Muscle layer of colon (tissue), 2 donors: ENCODE measurements around the gene HSPBP1.

Source experiments
- H3K27ac ChIP-seq: one replicate; pipeline ENCODE4 v1.7.0; 2013; ENCODE audit warnings: low read depth, mild to moderate bottlenecking, low read length, moderate library complexity
- H3K27me3 ChIP-seq, 2 donors: one replicate each; pipeline ENCODE4 v1.7.0; 2013; ENCODE audit warnings: low read length in 2 of 2, mild to moderate bottlenecking in 2 of 2; ENCODE audit not compliant: insufficient read depth in 2 of 2, control insufficient read depth in 1 of 2
- H3K36me3 ChIP-seq: one replicate; pipeline ENCODE4 v1.7.0; 2013; ENCODE audit warnings: mild to moderate bottlenecking, low read length; ENCODE audit not compliant: insufficient read depth
- H3K4me1 ChIP-seq: one replicate; pipeline ENCODE4 v1.7.0; 2013; ENCODE audit warnings: mild to moderate bottlenecking, low read length; ENCODE audit not compliant: insufficient read depth
- H3K4me3 ChIP-seq, 2 donors: one replicate each; pipeline ENCODE4 v1.7.0; 2013; ENCODE audit warnings: low read length in 2 of 2, low read depth in 1 of 2, mild to moderate bottlenecking in 1 of 2, moderate library complexity in 1 of 2
- H3K9ac ChIP-seq: one replicate; pipeline ENCODE4 v1.7.0; 2013; ENCODE audit warnings: low read length
- H3K9me3 ChIP-seq: one replicate; pipeline ENCODE4 v1.7.0; 2013; ENCODE audit warnings: mild to moderate bottlenecking, low read length
- donor health status: abdominal sarcoma.
- donor health status: Adenocarcinoma of cecum.

HSPBP1 gene

GRCh38 chr19:55314396-55314795 is 34.5 kb upstream of the HSPBP1 start:
- peaks cover 5% of the 10 kb centered on the region for H3K36me3 ChIP-seq
- no peaks in the 10 kb centered on the region for H3K27me3 ChIP-seq
- H3K9ac ChIP-seq, result no peak overlapping the region

GRCh38 chr19:55312621-55313512 is 33.0 kb upstream of the HSPBP1 start:
- H3K9ac ChIP-seq, result no peak overlapping the region
- no peak overlapping the region for H3K27ac ChIP-seq
- no peaks in the 10 kb centered on the region for H3K9me3 ChIP-seq
- no peaks in the 10 kb centered on the region for H3K27me3 ChIP-seq
- no peaks in the 10 kb centered on the region for H3K4me1 ChIP-seq
- H3K4me3 ChIP-seq, result no peak overlapping the region
- peaks cover 11% of the 10 kb centered on the region for H3K36me3 ChIP-seq

More at GRCh38 chr19:55314396-55314795, 34.5 kb upstream of the HSPBP1 start:
- Histone ChIP-seq H3K4me1 (no peaks in the 10 kb centered on the region), H3K9me3 (no peaks in the 10 kb centered on the region), H3K4me3 (no peak overlapping the region), H3K27ac (no peak overlapping the region)

GRCh38 chr19:55311797-55312196 is 31.9 kb upstream of the HSPBP1 start:
- H3K4me3 ChIP-seq, result no peak overlapping the region
- H3K4me1 ChIP-seq, result no peaks in the 10 kb centered on the region
- H3K27ac ChIP-seq, result no peak overlapping the region
- H3K36me3 ChIP-seq, result peaks cover 16% of the 10 kb centered on the region
- H3K27me3 ChIP-seq, result no peaks in the 10 kb centered on the region
- H3K9me3 ChIP-seq, result no peaks in the 10 kb centered on the region
- H3K9ac ChIP-seq, result no peak overlapping the region

GRCh38 chr19:55311397-55311796 is 31.5 kb upstream of the HSPBP1 start:
- Histone ChIP-seq H3K36me3 (peaks cover 20% of the 10 kb centered on the region), H3K9me3 (no peaks in the 10 kb centered on the region), H3K9ac (no peak overlapping the region), H3K4me1 (no peaks in the 10 kb centered on the region), H3K27me3 (no peaks in the 10 kb centered on the region), H3K4me3 (no peak overlapping the region), H3K27ac (no peak overlapping the region)

- H3K9ac ChIP-seq, result no peak overlapping the region
- H3K4me3 ChIP-seq, result no peak overlapping the region
Observed at GRCh38 chr19:55310498-55310897, 30.6 kb upstream of the HSPBP1 start.

GRCh38 chr19:55309448-55309847 is 29.5 kb upstream of the HSPBP1 start:
- Histone ChIP-seq H3K9ac (no peak overlapping the region), H3K27me3 (no peaks in the 10 kb centered on the region), H3K36me3 (peaks cover 26% of the 10 kb centered on the region), H3K4me3 (no peak overlapping the region), H3K27ac (no peak overlapping the region), H3K4me1 (no peaks in the 10 kb centered on the region), H3K9me3 (no peaks in the 10 kb centered on the region)

More at GRCh38 chr19:55310498-55310897, 30.6 kb upstream of the HSPBP1 start:
- no peaks in the 10 kb centered on the region for H3K27me3 ChIP-seq
- no peak overlapping the region for H3K27ac ChIP-seq
- peaks cover 26% of the 10 kb centered on the region for H3K36me3 ChIP-seq
- H3K4me1 ChIP-seq, result no peaks in the 10 kb centered on the region
- no peaks in the 10 kb centered on the region for H3K9me3 ChIP-seq

- Histone ChIP-seq H3K36me3 (peaks cover 33% of the 10 kb centered on the region), H3K27me3 (no peaks in the 10 kb centered on the region)
Observed at GRCh38 chr19:55308281-55308680, 28.4 kb upstream of the HSPBP1 start.

GRCh38 chr19:55306712-55307111 is 26.8 kb upstream of the HSPBP1 start:
- Histone ChIP-seq H3K27me3 (no peaks in the 10 kb centered on the region), H3K9ac (no peak overlapping the region), H3K36me3 (peaks cover 41% of the 10 kb centered on the region), H3K9me3 (no peaks in the 10 kb centered on the region), H3K4me3 (no peak overlapping the region), H3K4me1 (peaks cover 4% of the 10 kb centered on the region), H3K27ac (no peak overlapping the region)

More at GRCh38 chr19:55308281-55308680, 28.4 kb upstream of the HSPBP1 start:
- Histone ChIP-seq H3K27ac (no peak overlapping the region), H3K4me3 (no peak overlapping the region), H3K4me1 (no peaks in the 10 kb centered on the region), H3K9me3 (no peaks in the 10 kb centered on the region), H3K9ac (no peak overlapping the region)

GRCh38 chr19:55305983-55306562 is 26.2 kb upstream of the HSPBP1 start:
- Histone ChIP-seq H3K27ac (no peak overlapping the region), H3K27me3 (no peaks in the 10 kb centered on the region), H3K36me3 (peaks cover 41% of the 10 kb centered on the region), H3K9ac (no peak overlapping the region), H3K9me3 (no peaks in the 10 kb centered on the region), H3K4me1 (peaks cover 9% of the 10 kb centered on the region), H3K4me3 (no peak overlapping the region)

- H3K4me1 ChIP-seq, result peaks cover 9% of the 10 kb centered on the region
- H3K27me3 ChIP-seq, result no peaks in the 10 kb centered on the region
- H3K36me3 ChIP-seq, result peaks cover 41% of the 10 kb centered on the region
- no peak overlapping the region for H3K9ac ChIP-seq
- H3K4me3 ChIP-seq, result no peak overlapping the region
- no peak overlapping the region for H3K27ac ChIP-seq
- no peaks in the 10 kb centered on the region for H3K9me3 ChIP-seq
Observed at GRCh38 chr19:55305491-55305890, 25.6 kb upstream of the HSPBP1 start.

- Histone ChIP-seq H3K27ac (no peak overlapping the region), H3K4me1 (peaks cover 9% of the 10 kb centered on the region), H3K9me3 (no peaks in the 10 kb centered on the region), H3K36me3 (peaks cover 41% of the 10 kb centered on the region), H3K27me3 (no peaks in the 10 kb centered on the region), H3K4me3 (no peak overlapping the region), H3K9ac (no peak overlapping the region)
Observed at GRCh38 chr19:55304980-55305379, 25.1 kb upstream of the HSPBP1 start.
